NCI-H524 treated with DMSO at 0.1 percent for 48 hours (cell line): ENCODE measurements around the gene UBN2.

Source experiments
- DNase-seq: peaks from one replicate; lab custom pipeline; 2025; lab: John Stamatoyannopoulos, UW

Gene UBN2

GRCh38 chr7:139354729-139355128 is 123.7 kb downstream of the UBN2 start:
- no peak for DNase-seq

- no peak for DNase-seq
These were observed 124.3 kb downstream of the UBN2 start for GRCh38 chr7:139355320-139355719.
